Hepatocyte (in vitro differentiated cells): ENCODE data around the gene NMNAT2. TPM values are rescaled to one million over a fixed set of nuclear protein-coding genes. Genes with fewer than 3 reads are reported as not detected.

ENCODE experiments used
- DNase-seq: peaks from one replicate; pipeline ENCODE4 v3.0.0-alpha.2; 2016; ENCODE audit warnings: low spot score
- H2AFZ ChIP-seq: fragments of 200-600 bp; sonication (generic); 2 replicates; pipeline ENCODE4 v1.6.0; 2016; ENCODE audit warnings: antibody characterized with exemption, mild to moderate bottlenecking
- H3K27ac ChIP-seq: fragments of 200-600 bp; sonication (generic); 2 replicates; pipeline ENCODE4 v1.5.1; 2016; ENCODE audit warnings: mild to moderate bottlenecking
- H3K27me3 ChIP-seq: fragments of 200-600 bp; sonication (generic); 2 replicates; pipeline ENCODE4 v1.6.1; 2016
- H3K36me3 ChIP-seq: fragments of 200-600 bp; sonication (generic); replicated peaks from 2 replicates; pipeline ENCODE4 v1.5.1; 2016; ENCODE audit warnings: low read depth; ENCODE audit not compliant: insufficient read depth
- H3K4me1 ChIP-seq: fragments of 200-600 bp; sonication (generic); 2 replicates; pipeline ENCODE4 v1.5.1; 2016; ENCODE audit warnings: mild to moderate bottlenecking, moderate library complexity; ENCODE audit not compliant: insufficient read depth
- H3K4me2 ChIP-seq: fragments of 200-600 bp; sonication (generic); 2 replicates; pipeline ENCODE4 v1.6.0; 2016
- H3K4me3 ChIP-seq: fragments of 200-600 bp; sonication (generic); 2 replicates; pipeline ENCODE4 v1.5.1; 2016; ENCODE audit warnings: mild to moderate bottlenecking
- H3K79me2 ChIP-seq: fragments of 200-600 bp; sonication (generic); 2 replicates; pipeline ENCODE4 v1.6.0; 2017; ENCODE audit warnings: mild to moderate bottlenecking
- H3K9me2 ChIP-seq: fragments of 200-600 bp; sonication (generic); replicated peaks from 2 replicates; pipeline ENCODE4 v1.6.0; 2017; ENCODE audit warnings: mild to moderate bottlenecking; ENCODE audit not compliant: insufficient read depth
- H3K9me3 ChIP-seq: fragments of 200-600 bp; sonication (generic); 2 replicates; pipeline ENCODE4 v1.5.1; 2016; ENCODE audit warnings: low read depth, mild to moderate bottlenecking
- H4K20me1 ChIP-seq: fragments of 200-600 bp; sonication (generic); 2 replicates; pipeline ENCODE4 v1.6.0; 2016; ENCODE audit warnings: mild to moderate bottlenecking; ENCODE audit not compliant: insufficient read depth, poor library complexity, severe bottlenecking
- EZH2 ChIP-seq: fragments of 200-600 bp; sonication (generic); IDR thresholded peaks from 2 replicates; pipeline ENCODE4 v1.6.1; 2016; ENCODE audit warnings: antibody characterized with exemption, mild to moderate bottlenecking, borderline replicate concordance
- EZH2phosphoT487 ChIP-seq: fragments of 200-600 bp; sonication (generic); IDR thresholded peaks from one replicate; pipeline ENCODE4 v1.6.1; 2018; ENCODE audit warnings: antibody characterized with exemption, mild to moderate bottlenecking, low read depth, moderate library complexity; ENCODE audit not compliant: unreplicated experiment, severe bottlenecking
- WGBS: methylation state at CpG from one replicate; pipeline ENCODE4 v1.1.6; 2016; ENCODE audit warnings: low lambda C conversion rate; ENCODE audit errors: missing lambda C conversion rate; 5-methylcytosine and 5-hydroxymethylcytosine counted together
- polyA plus RNA-seq: library from polyadenylated mRNA; unstranded; fragments of >200 nt; fragmentation: Nextera tagmentation; extraction: Ambion mirVana; gene quantifications from 2 replicates; pipeline ENCODE4 v1.2.1, GENCODE V29; 2016
- total RNA-seq: library from RNA; depleted of rRNA; stranded (reverse); fragments of >200 nt; gene quantifications from 2 replicates; pipeline ENCODE4 v1.2.3, GENCODE V29; 2014
- TF ChIP-seq, protein P1 (sequence below): fragments of 200-600 bp; sonication (generic); IDR thresholded peaks from 2 replicates; pipeline ENCODE4 v1.5.1; 2016; ENCODE audit warnings: antibody characterized with exemption, mild to moderate bottlenecking; ENCODE audit not compliant: poor library complexity

The NMNAT2 gene
- total and polyA plus RNA-seq, 2 experiments from 2014 or later: 0.66 to 1.00 TPM

DNA sequence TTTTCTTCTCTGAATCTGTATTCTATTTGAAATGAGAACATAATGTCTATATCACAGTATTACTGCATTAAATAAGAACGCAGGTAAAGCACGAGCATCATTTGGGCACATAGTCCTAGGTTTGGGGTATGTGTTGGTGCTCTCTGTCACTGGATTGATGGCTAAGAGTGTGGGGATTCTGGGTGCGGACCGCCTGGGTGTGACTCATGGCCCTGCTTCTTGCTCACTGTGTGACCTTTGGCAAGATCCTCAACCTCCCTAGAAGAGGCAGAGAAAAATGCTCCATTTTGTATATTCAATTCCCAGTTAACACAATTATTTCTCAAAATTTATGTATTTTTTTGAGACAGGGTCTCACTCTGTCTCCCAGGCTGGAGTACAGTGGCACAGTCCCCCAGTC is 132.4 kb downstream of the NMNAT2 start:
- Histone ChIP-seq H3K4me1 (no peaks in the 10 kb centered on the region), H2AFZ (no peak overlapping the region), H3K36me3 (no peaks in the 10 kb centered on the region), H3K4me3 (no peak overlapping the region), H3K27me3 (no peaks in the 10 kb centered on the region), H4K20me1 (no peaks in the 10 kb centered on the region), H3K27ac (no peak overlapping the region), H3K4me2 (no peak overlapping the region), H3K9me3 (no peaks in the 10 kb centered on the region), H3K79me2 (no peaks in the 10 kb centered on the region), H3K9me2 (no peaks in the 10 kb centered on the region)
- 87% methylated on average over 4 of the region's 4 CpGs for WGBS
- no peak for DNase-seq
- no peak for TF ChIP-seq EZH2phosphoT487
- TF ChIP-seq EZH2: no peak
- TF ChIP-seq, protein P1, sequence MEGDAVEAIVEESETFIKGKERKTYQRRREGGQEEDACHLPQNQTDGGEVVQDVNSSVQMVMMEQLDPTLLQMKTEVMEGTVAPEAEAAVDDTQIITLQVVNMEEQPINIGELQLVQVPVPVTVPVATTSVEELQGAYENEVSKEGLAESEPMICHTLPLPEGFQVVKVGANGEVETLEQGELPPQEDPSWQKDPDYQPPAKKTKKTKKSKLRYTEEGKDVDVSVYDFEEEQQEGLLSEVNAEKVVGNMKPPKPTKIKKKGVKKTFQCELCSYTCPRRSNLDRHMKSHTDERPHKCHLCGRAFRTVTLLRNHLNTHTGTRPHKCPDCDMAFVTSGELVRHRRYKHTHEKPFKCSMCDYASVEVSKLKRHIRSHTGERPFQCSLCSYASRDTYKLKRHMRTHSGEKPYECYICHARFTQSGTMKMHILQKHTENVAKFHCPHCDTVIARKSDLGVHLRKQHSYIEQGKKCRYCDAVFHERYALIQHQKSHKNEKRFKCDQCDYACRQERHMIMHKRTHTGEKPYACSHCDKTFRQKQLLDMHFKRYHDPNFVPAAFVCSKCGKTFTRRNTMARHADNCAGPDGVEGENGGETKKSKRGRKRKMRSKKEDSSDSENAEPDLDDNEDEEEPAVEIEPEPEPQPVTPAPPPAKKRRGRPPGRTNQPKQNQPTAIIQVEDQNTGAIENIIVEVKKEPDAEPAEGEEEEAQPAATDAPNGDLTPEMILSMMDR: no peak

DNA sequence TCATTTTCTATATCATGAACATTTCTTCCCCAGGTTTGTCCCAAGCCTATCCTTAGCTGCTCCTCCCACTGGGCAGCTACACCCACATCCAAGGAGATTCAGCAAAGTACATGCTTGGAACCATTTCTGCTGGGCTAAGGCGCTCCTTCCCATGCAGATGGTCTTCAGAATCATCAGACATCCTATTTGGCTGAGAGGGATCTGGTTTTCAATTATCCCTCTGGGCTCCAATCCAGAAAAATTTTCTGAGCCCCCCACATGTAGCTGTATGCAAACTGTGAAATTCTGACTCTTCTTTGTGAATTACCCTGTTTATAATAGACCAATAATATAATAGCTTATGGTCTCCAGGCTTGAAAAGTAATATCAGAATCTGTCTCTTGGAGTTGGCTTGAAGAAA is 132.9 kb downstream of the NMNAT2 start:
- Histone ChIP-seq H3K9me2 (no peaks in the 10 kb centered on the region), H4K20me1 (no peaks in the 10 kb centered on the region), H3K4me3 (no peak overlapping the region), H3K27ac (no peak overlapping the region), H3K36me3 (no peaks in the 10 kb centered on the region), H3K9me3 (no peaks in the 10 kb centered on the region), H2AFZ (no peak overlapping the region), H3K79me2 (no peaks in the 10 kb centered on the region), H3K4me2 (no peak overlapping the region), H3K27me3 (no peaks in the 10 kb centered on the region), H3K4me1 (no peaks in the 10 kb centered on the region)
- DNase-seq: no peak
- TF ChIP-seq EZH2phosphoT487 (no peak), EZH2 (no peak)
- TF ChIP-seq, protein P1: no peak
- 94% methylated on average over 1 of the region's 1 CpG for WGBS

DNA sequence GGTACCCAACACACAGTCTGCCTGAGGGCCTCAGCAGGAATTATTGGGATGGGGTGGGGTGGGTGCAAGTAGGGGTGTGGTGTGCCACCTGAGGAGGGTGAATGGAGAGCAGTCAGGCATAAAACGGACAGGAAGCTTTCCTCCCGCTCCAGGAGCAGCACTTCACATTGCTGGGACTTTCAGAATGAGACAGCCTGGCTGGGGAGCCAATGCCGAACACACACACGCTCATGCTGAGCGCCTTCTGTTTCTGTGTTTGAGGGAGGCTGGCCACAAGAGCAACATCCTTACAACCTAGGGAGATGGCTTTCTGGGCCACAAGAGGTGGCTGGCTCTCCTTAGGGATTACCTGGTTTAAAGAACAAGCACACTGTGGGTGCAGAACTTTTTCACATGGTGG is 134.1 kb downstream of the NMNAT2 start:
- Histone ChIP-seq H3K36me3 (no peaks in the 10 kb centered on the region), H3K27me3 (no peaks in the 10 kb centered on the region), H3K4me3 (no peak overlapping the region), H3K79me2 (no peaks in the 10 kb centered on the region), H3K9me3 (no peaks in the 10 kb centered on the region), H2AFZ (no peak overlapping the region), H4K20me1 (no peaks in the 10 kb centered on the region), H3K4me2 (no peak overlapping the region), H3K9me2 (no peaks in the 10 kb centered on the region), H3K4me1 (peaks cover 9% of the 10 kb centered on the region), H3K27ac (no peak overlapping the region)
- WGBS: 94% methylated on average over 5 of the region's 5 CpGs
- no peak for DNase-seq
- TF ChIP-seq, protein P1: no peak
- TF ChIP-seq EZH2phosphoT487 (no peak), EZH2 (no peak)

DNA sequence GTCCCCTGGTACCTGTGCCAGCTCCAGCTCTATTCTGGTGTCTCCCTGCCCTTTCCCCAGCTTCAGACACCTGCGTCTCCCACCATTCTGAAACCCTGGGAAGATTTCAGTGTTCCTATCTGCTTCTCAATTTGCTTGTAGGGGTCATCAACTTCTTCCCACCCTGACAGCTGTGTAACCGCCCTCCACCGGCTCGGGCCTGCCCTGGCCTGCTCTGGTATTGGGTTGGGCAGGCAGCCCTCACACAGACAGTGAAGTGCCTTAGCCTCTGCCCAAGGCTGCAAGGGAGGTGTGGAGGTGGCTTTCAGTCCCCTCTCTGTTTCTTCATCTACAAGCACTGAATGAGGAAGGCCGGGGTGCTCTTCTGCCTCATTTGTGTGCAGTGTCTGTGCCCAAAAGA is 134.9 kb downstream of the NMNAT2 start:
- H3K4me3 ChIP-seq: no peak overlapping the region
- no peaks in the 10 kb centered on the region for H3K36me3 ChIP-seq
- H3K4me2 ChIP-seq: no peak overlapping the region
- no peak for DNase-seq
- TF ChIP-seq EZH2 (no peak), EZH2phosphoT487 (no peak)
- TF ChIP-seq, protein P1: no peak
- no peak overlapping the region for H3K27ac ChIP-seq
- no peaks in the 10 kb centered on the region for H3K9me3 ChIP-seq
- H3K9me2 ChIP-seq: no peaks in the 10 kb centered on the region
- no peaks in the 10 kb centered on the region for H4K20me1 ChIP-seq
- no peak overlapping the region for H2AFZ ChIP-seq
- H3K27me3 ChIP-seq: no peaks in the 10 kb centered on the region
- no peaks in the 10 kb centered on the region for H3K79me2 ChIP-seq
- peaks cover 16% of the 10 kb centered on the region for H3K4me1 ChIP-seq
- WGBS: 90% methylated on average over 5 of the region's 5 CpGs
